NCI-H128 (cell line): ENCODE results near the gene FERMT1.
A peak's percentile ranks its signal among the peaks of the same experiment; 100 is the strongest.

ENCODE experiments used
- DNase-seq: peaks from one replicate; lab custom pipeline; 2025; ENCODE audit not compliant: unreplicated experiment; lab: John Stamatoyannopoulos, UW

Gene FERMT1

GRCh38 chr20:6122873-6123648 is at the start of gene FERMT1:
Gene FERMT1 (minus strand): TSS chr20:6123030. CDS start chr20:6119554, 3,476 bp downstream.
- DNase-seq, result peak; percentile 24

DNA sequence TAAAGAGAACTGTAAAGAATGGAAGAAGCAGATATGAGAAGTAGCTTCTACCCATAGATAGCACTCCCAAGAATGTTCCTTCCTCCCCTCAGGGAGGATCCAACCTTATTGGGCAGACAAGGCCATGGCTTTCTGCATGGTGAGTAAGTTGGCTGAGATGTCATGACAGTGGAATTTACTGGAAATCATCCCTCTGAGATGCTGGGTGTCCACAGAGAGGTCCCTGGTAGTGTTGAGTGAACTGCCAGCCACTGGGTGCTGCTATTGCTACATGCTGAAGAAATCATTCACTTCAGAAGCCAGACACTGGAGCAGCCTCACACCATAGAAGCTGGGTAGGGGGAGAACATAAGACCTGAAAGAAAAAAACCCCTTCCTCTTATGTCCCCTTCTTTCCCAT is 46.4 kb upstream of the FERMT1 start:
- DNase-seq, result no peak

DNA sequence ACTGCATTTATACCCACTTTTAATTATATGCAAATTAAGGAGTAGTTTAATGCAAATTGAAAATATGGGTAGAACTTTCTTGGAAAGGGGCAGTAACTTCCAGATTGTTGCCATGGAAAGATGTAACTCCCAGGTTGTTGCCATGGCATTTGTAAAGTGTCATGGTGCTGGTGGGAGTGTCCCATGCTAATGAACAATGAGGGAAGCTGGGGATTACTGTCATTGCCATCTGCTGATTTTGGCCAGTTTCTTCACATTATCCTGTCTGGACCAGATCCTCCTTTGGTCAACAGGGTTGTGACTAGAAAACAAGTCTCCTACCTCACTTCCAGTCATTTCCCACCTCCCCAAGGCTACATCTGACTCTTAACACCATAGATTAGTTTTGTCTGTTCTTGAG is 45.4 kb upstream of the FERMT1 start:
- DNase-seq, result no peak

DNA sequence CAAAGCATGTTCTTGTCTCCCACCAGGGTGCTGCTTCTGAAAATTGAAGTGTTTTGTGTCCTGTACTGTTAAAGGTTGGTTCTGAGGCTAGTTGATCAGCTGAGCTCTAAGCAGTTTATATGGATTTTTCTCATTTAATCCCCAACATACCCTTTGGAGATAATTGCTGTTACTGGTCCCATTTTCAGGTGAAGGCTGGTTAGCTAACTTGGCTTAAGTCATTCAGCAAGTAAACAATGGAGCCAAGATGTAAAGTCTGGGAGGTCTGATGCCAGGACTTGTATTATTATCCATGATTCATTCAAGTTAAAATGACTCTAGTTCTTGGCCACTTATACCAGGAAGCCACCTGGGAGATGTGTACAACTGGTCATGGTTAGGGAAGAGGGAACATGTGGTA is 42.5 kb upstream of the FERMT1 start:
- DNase-seq, result no peak

GRCh38 chr20:6164421-6165341 is 41.9 kb upstream of the FERMT1 start:
- DNase-seq, result no peak

- DNase-seq, result no peak
Observed at GRCh38 chr20:6160736-6161135, 37.9 kb upstream of the FERMT1 start.

GRCh38 chr20:6157345-6157744 is 34.5 kb upstream of the FERMT1 start:
- no peak for DNase-seq

DNA sequence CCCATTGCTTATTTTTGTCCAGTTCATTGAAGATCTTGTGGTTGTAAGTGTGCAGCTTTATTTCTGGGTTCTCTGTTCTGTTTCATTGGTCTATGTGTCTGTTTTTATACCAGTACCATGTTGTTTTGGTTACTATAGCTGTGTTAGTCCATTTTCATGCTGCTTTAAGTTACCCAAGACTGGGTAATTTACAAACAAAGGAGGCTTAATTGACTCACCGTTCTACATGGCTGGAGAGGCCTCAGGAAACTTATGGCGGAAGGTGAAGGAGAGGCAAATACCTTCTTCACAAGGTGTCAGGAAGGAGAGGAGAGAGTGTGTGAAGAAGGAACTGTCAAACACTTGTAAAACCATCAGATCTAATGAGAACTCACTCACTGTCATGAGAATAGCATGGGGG is 29.9 kb upstream of the FERMT1 start:
- no peak for DNase-seq

DNA sequence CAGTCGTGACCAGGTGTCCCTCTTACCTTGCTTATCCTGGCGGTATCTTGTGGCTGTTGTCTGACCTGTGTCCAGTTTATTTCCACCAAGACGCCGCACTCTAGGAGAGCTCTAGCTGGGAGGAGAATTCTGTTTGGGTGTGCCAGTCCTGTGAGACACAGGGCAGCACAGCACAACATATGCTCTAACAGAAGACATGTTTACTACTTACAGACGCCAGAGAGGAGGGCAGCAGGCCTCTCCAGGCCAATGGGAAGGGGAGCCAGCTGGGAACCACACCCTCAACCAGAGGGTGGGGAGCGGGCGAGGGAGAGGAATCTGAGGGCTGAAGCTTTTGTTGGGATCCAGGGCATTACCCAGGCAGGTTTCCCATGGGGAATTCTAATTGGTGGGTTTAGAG is 25.2 kb upstream of the FERMT1 start:
- DNase-seq, result no peak

DNA sequence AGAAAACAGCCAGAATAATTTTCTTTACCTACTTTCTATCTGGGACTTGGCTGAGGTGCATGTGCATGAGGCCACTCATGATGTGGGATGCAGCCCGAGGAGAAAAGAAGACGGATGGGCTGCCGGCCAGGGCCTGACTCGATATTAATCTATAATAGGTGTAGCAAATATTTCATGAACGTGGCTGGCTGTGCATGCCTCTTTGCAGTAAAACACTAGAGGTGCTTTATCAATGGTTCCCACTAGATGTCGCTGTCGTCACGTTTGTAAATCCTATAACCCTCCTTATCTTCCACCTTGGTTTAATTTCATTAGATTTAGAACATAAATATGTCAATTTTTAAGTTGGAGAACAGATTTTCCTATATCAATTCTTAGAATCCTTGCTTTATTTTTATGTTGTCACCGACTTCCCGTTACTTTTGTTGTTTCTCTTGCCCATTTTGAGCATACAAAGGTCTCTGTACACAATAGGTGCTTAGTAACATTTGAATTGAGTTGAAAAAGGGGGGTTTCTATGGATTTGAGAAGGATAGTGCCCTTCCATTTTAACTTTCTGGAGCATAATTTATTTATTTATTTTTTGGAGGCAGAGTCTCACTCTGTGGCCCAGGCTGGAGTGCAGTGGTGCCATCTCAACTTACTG is 19.6 kb upstream of the FERMT1 start:
- peak; percentile 15 for DNase-seq

- DNase-seq, result no peak
Observed at GRCh38 chr20:6140947-6141346, 18.1 kb upstream of the FERMT1 start.

- no peak for DNase-seq
Observed at GRCh38 chr20:6135347-6135746, 12.5 kb upstream of the FERMT1 start.

DNA sequence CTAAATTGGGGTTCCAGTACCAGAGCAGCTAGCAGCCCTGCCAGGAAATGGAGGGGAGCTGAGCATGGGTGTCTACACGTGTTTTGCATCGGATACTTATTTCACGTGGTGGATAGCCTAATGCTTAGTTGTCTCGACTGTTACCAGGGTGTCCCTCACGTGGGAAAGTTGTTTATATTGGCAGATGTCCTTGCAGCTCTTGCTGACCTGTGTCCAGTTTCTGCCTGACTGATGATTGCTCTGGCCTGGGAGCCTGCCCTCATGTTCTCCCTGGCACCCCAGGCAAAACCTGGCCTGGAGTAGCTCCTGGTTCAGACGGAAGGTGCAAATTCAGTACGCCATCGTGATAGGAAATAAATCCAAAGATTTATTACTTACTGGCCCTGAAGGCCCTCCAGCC is 11.8 kb upstream of the FERMT1 start:
- DNase-seq, result no peak

DNA sequence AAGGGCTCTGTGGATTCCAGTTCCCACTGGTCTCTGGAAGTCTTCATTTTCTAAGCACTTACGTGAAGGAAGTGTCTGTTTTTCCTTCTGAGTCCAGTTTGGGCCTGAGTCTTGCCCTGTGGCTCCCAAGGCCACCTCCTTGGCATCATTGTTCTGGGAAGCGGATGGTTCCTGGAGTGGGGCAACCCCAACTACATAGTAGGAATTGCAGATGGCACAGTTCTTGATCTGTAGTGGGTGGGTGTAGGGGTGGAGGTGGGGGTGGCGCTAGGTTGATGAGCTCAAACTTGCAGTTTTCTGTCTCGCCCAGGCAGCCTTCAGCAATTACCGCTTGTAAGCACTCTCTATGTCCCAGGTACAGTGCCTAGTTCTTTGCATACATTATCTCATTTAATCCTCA is 7.2 kb upstream of the FERMT1 start:
- no peak for DNase-seq

DNA sequence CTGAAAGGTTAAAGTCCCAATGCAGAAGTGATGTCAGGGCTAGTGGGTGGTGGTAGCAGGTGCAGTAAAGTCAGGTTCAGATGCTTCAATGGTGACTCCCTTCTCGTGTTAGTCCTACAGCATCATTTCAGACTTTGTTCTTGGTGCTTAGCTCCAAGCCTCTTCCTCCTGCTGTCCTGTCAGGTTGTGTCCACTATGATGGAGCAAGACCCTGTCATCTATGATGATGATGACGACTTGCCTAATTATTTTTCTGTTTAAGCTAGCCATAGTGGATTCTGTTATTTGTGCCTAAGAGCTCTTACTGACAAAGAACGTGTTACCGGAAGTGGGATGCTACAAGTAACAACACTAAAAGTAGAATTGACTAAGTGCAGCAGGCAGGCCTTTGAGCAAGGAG is 5.0 kb upstream of the FERMT1 start:
- DNase-seq, result no peak

- no peak for DNase-seq
Observed at GRCh38 chr20:6126846-6127245, 4.0 kb upstream of the FERMT1 start.

GRCh38 chr20:6123649-6124014 is 802 bp upstream of the FERMT1 start:
- no peak for DNase-seq

DNA sequence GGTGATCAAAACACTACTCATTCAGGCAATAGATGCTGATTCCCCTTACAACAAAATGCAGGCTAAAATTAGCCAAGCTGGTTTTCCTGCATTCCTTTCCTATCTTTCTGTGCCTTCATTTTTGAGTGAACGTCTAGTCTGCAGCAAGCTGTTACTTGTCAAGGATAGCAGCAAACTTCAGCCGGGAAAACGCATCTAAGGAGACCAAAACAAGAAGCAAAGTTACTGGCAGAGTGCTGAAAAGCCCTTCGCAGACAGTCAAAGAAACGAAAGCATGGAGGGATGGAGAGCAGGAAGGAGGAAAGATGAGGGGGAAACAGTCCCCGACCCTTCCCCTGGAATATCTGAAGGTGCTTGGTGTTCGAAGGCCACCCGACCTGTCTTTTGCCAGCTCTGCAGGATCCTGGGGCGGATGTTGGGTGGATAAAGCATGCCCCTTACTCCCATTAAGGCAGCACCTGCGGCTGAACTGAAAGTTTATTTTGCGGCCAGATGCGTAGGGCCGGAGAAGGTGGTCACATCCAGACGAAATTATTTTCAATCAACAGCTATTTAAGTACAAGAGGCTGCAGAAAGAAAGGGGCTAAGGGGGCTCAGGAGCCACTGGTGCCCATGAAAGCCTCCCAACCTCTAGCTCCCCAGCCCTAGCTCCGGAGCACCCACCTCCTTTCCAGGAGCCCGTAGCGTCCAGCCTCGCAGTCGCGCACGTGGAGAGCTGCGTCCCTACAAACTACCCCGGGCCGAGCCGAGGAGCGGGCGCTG is 538 bp downstream of the FERMT1 start:
- no peak for DNase-seq

GRCh38 chr20:6121504-6121903 is 1.3 kb downstream of the FERMT1 start:
- DNase-seq, result no peak

GRCh38 chr20:6120491-6120988 is 2.3 kb downstream of the FERMT1 start:
- no peak for DNase-seq

DNA sequence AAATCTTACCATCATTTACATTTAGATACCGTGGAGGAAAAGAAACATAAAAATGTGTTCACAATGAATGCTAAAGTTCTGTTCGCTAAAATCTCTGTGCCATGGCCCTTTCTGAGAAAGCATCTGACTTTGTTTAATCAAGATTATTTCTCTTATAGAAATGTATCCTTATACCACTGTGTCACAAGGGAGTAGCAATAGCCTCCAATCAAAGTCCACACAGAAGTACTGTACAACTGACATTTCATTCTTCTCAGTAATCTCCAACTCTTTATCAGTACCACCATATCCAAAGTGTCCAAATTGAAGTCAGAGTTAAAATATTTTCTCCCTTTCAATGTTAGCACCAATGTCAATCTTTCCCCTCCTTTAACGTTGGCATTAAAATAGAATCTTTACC is 6.1 kb downstream of the FERMT1 start:
- DNase-seq, result no peak
